ENCODE measurements around the gene OR51A2.

OR51A2 gene

DNA sequence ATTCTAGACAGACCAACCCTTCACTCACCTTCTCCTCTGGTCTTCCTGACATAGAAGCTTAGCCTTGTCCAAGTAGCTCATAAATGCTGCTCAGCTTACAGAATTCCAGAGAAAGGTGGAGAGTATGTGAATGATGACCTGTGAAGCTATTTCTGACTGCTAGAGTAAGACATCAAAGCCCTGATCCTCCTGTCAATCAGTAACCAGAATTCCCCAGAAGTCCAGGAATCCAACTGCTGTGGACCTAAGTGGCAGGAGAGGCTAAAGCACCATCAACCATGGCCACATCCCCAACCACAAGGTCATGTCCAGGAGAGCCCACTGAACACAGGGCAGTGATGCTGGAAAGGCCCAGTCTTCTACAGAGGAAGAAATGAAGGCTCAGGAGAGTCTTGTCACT is 38.9 kb downstream of the OR51A2 start:
- no peak overlapping the region for H3K4me3 ChIP-seq (replicated peaks; ENCODE audit: insufficient read depth, low read length)
- TF ChIP-seq POLR2AphosphoS5 (IDR thresholded peaks at IDR 0.05; ENCODE audit: low read depth): no peak
- TF ChIP-seq, protein P1, sequence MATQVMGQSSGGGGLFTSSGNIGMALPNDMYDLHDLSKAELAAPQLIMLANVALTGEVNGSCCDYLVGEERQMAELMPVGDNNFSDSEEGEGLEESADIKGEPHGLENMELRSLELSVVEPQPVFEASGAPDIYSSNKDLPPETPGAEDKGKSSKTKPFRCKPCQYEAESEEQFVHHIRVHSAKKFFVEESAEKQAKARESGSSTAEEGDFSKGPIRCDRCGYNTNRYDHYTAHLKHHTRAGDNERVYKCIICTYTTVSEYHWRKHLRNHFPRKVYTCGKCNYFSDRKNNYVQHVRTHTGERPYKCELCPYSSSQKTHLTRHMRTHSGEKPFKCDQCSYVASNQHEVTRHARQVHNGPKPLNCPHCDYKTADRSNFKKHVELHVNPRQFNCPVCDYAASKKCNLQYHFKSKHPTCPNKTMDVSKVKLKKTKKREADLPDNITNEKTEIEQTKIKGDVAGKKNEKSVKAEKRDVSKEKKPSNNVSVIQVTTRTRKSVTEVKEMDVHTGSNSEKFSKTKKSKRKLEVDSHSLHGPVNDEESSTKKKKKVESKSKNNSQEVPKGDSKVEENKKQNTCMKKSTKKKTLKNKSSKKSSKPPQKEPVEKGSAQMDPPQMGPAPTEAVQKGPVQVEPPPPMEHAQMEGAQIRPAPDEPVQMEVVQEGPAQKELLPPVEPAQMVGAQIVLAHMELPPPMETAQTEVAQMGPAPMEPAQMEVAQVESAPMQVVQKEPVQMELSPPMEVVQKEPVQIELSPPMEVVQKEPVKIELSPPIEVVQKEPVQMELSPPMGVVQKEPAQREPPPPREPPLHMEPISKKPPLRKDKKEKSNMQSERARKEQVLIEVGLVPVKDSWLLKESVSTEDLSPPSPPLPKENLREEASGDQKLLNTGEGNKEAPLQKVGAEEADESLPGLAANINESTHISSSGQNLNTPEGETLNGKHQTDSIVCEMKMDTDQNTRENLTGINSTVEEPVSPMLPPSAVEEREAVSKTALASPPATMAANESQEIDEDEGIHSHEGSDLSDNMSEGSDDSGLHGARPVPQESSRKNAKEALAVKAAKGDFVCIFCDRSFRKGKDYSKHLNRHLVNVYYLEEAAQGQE (IDR thresholded peaks at IDR 0.05; ENCODE audit: insufficient replicate concordance, low read depth): no peak
- TF ChIP-seq CTCF (IDR thresholded peaks at IDR 0.05; ENCODE audit: insufficient read depth, low read length): no peak
- no peak for TF ChIP-seq GABPA (IDR thresholded peaks at IDR 0.05; ENCODE audit: low read depth)
- TF ChIP-seq SPI1 (IDR thresholded peaks at IDR 0.05; ENCODE audit: borderline replicate concordance, low read depth): no peak
- H3K27me3 ChIP-seq (ENCODE audit: insufficient read depth, poor library complexity, severe bottlenecking): no peaks in the 10 kb centered on the region
- DNase-seq (ENCODE audit: low read depth in 1 of 2, low spot score in 1 of 2): no peak
- H3K27ac ChIP-seq (replicated peaks): no peak overlapping the region

Data from HL-60 (cell line).